Ureter (tissue), 1 donor: ENCODE measurements around the gene SLIT3. TPM values are rescaled to one million over a fixed set of nuclear protein-coding genes. Genes with fewer than 3 reads are reported as not detected.
A peak's percentile ranks its signal among the peaks of the same experiment; 100 is the strongest.

ENCODE experiments used
- DNase-seq: peaks from one replicate; pipeline ENCODE4 v3.0.0-alpha.2; 2020; ENCODE audit warnings: low spot score
- total RNA-seq: library from RNA; stranded (reverse); gene quantifications from one replicate; pipeline ENCODE4 v1.2.4, GENCODE V29; 2023
- donor health status: DM: yes; HTN: yes; CAD: no.

Gene SLIT3
- total RNA-seq: 67.0 TPM

DNA sequence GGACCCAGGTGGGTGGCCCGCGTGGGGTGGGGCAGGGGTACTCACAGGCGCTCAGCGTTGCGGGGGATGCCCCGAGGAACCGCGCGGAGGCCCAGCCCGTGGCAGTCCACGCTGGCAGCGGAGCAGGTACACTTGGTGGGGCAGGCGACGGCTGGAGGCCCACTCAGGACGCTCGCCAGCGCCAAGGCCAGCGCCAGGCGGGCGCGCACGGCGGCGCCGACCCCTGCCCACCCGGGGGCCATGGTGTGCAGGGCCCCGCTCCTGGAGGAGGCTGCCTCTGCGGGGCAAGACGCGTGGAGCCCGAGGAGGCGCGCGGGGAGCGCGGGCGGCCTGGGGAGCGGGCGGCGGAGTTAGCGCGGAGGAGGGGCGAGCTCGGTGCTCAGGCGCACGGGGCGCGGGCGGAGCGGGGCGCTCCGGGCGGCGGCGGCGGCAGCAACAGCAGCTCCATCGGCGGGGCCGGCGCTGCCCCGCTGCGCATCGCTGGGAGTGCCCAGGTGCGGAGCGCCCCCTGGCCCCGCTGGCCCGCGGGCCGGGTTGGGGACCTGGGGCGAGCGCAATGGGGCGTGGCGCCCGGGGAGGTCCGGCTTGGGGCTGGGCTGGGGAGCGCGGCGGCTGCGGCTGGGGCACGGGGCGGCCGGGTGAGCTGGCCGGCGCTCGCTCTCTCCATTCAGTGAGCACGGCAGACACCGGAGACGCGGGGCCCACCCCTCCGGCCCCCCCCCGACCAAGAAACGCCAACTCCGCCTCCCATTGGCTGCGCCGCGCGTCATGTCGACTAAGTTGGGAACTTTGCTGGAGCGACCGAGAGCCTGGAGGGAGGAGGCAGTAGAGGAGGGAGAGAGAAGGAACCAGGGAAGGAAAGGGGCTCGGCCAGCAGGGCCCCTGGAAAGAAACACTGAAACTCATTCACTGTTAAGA lies at the start of gene SLIT3:
TSS of gene SLIT3 (minus strand) at position 672 of the 918 bp plus-strand sequence. CDS start at position 242, 430 bp downstream.
- DNase-seq: peak; percentile 86

DNA sequence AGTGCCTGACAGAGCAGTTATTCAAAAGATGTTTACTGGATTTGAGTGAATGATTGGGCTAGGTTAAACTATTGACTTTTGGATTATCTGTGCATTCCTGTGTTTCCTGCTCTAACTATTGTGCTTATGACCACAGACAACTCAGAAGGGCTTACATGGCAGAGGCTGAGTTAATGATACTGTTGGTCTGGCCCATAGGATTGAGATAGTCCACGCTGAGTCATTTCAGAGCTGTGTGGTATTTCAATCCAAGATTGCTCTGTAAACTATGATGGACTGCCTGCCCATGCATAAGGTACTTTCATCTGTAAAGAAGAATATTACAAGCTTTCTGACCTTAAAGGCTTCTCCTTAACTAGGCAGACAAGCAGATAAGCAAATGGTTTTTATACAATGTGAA lies 49.1 kb upstream of the SLIT3 start:
- DNase-seq: no peak

- DNase-seq: no peak
These were observed 46.8 kb upstream of the SLIT3 start for GRCh38 chr5:169347786-169348185.

GRCh38 chr5:169344629-169345028 lies 43.7 kb upstream of the SLIT3 start:
- DNase-seq: no peak

DNA sequence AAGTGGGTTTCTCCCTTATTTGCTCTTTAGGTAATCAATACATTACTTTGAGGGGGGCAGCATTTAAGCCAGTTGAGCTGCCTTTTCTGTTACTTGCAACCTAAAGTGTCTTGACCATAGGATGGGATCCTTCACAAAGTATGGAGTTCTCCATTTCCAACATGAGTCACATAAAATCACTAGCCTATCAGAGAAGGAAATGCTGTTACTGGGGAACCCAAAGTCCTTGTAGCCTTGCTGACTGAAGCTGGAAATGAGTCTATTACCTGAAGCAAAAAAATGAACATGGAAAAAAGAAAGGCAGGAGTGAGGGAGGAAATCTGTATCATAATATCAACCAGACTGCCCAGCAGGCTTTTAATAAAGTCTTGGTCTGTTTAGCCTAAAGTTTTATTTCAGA lies 42.8 kb upstream of the SLIT3 start:
- no peak for DNase-seq

DNA sequence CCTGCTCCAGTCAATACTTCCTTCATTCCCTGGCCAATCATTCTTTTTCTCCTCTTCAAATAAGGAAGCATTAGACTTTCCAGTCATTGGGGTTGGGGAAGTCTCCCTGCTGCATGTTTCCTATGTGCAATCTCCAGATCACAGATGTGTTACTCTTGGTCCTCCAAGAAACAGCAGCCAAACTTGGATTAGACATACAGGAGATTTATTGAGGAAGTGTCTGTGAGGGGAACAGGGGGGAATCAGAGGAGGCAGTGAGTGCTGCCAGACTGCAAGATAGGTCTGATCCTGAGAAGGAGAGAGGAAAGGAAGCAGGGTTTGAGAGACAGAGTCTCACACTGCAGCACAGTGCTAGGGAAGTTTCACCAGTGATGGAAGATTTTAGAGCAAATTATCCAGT lies 40.6 kb upstream of the SLIT3 start:
- DNase-seq: no peak

DNA sequence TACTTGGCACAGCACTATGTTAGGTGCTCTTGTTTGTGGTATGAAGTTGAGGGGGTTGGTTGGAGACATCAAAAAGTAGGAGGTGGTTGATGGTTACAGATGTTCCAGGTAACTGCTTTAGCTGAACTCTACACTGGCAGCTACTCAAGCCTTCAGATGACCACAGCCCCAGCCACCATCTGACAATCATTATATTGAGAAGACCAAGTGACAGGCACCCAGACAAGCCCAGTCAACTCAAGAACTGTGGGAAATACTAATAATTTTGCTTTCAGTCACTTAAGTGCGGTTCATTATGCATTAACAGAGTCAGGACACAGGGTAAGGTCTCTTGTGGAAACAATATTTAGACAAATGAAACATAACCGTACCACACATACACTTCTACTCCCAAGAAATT lies 38.9 kb upstream of the SLIT3 start:
- no peak for DNase-seq

DNA sequence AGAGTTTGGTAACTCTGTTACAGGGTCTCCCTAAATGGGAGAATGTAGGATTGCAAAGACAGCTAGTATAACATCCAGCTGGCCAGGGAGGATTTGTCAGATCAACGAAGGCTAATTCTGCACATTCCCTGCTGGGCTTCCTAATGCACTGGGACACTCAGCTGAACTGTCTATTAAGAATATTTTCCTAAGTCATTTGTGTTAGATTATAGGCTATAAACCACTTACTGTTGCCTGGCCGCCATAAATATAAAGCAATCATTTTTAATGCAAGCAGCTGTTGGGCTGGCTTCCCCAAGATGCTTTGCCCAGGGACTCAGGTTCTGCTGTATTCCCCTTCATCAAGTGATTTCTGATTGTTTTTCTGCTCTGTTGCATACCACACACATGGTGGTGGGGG lies 35.3 kb upstream of the SLIT3 start:
- DNase-seq: no peak

DNA sequence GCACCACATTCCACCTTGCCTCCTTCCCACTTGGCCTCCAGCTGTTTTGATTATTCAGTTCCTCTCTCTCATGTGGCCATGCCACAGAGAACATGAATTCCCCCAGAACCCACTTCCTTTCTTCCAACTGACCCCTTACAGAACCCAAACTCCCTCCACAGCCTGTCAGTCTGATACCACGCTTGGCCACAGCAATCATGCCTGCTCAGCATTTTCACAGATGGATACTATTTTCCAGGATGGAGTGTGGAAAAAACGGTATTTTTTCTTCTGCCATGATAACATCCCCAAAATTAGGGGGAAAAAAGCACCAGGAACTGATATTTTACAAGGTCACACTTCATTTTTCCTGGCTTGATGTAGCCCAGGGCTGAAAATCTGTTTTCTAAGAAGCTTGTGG lies 34.9 kb upstream of the SLIT3 start:
- no peak for DNase-seq

DNA sequence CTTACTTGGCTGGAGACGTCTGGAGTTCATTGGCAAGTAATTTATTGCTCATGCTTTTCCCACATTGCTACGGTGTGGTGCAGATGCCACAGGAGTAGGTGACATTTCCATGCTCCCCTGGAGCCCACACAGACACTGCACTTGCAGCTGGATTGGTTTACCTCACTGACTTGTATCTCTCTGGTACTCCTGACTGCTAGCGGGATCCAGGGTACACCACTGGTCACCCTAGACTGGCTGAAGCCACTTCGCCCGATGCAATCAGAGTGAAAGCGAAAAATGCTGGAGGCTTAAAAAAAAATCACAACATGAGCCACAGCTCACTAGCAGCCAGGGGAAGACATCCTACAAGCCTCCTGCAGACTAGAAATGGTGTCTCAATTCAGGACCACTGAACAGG lies 32.6 kb upstream of the SLIT3 start:
- no peak for DNase-seq

DNA sequence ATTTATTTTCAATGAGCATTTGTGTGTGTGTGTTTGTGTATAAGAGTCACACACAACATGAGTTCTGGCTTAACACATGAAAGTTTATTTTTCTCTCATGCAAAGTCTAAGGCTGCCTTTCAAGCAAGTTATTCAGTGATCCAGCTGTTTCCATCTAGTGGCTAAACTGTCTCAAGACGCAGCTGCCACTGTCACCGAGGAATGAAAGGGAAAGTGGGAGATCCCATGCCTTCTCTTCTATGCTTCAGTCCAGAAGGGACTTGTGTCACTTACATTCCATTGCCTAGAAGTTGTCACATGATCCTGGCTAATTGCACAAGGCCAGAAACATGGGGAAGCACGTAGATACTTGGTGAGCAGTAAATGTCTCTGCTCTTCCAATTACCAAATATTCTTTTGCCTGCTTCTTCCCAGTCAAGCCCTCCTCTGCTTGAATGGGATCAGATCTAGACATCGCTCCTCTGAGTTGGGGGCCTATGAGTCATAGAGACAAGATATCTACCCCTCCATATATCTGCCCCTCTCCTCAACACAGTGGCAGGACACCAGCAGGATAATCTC lies 30.4 kb upstream of the SLIT3 start:
- DNase-seq: no peak

DNA sequence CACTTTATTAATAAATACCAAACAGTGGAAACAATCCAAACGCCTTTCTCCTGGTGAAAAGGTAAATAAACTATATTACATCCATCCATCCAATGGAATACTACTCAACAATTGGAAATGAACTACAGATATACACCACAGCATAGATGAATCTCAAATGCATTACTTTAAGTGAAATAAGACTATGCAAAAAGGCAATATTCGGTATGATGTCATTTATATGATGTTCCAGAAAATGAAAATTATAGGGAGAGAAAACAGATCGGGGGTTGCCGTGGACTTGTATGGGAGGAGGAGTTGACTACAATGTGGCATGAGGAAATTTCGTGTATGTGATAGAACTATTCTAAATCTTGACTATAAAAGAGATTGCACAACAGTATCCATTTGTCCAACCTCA lies 27.5 kb upstream of the SLIT3 start:
- DNase-seq: no peak

- no peak for DNase-seq
These were observed 24.3 kb upstream of the SLIT3 start for GRCh38 chr5:169325273-169325672.

DNA sequence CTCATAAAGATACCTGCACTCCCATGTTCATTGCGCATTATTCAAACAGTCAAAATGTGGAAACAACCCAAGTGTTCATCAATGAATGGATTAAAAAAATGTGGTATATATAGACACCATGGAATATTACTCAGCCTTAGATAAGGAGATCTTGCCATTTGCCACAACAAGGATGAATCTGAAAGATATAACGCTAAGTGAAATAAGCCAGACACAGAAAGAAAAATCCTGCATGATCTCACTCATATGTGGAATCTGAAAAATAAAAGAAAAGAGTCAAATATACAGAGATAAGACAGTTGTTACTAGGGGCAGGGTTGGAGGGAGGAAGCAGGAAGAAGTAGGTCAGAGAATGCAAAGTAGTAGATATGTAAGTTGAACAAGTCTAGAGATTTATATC lies 17.6 kb upstream of the SLIT3 start:
- no peak for DNase-seq

DNA sequence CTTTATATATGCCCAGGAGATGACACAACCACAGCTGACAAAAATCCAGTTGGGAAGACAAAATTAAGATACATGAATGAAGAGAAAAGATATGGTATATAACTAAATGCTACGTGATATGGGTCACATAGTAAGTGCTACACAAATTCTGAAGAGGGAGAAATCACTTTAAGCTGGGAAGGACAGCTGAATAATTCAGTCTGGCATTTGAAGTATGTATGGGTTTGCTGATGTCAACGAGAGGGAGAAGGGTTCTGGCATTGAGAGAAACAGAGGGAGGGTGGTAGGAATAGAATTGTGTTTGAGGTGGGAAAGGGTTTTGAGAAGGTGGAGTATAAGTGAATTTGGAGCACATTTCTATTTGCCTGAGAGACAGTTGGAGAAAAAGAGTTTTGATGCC lies 6.7 kb upstream of the SLIT3 start:
- no peak for DNase-seq

GRCh38 chr5:169305366-169305765 lies 4.4 kb upstream of the SLIT3 start:
- no peak for DNase-seq

DNA sequence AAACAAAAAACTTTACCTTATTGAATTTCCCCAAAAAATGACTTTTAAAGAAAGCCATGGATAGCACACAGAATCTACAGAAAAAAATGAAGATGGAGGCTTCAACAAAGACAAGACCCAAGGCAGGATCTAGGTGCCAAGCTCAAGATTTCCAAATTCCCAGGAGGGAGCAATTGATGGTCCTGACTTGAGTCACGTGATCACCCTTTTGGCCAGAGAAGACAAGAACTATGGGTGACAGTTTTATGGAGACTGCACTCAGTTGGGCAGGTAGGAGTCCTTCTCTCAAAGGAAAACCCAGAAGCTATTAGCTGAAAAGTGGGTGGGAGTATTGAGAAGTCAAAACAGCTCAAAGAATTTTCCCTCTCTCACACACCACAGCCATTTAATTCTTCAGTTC lies 3.2 kb upstream of the SLIT3 start:
- DNase-seq: no peak

- DNase-seq: no peak
These were observed 2.2 kb upstream of the SLIT3 start for GRCh38 chr5:169303119-169303515.

DNA sequence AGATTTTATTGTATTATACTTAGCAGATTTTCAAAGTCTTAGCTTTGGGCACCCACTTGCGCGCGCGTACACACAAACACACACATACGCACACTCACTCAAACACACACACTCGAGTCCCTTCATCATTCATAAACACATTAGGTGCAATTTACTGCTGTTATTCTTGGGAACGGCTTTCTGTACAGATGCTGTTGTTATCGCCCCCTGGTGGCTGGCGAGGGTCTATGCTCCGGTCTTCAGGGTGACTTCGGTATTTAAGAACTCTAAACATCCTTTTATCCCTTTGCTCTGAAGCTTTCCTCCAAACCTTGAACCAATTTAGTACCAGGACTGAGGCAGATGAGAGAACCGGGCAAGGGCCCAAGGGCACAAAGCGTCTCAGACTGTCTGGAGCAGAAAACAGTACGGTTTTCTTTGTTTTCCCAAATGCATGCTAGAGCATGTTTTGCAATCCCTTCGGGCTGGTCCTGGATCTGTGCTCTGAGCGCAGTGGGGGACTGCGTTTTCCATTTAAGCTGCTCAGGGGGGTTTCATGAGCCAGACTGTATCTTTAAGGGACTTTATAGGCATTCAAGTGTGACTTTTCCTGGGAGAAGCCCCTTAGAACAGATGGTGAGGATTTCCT lies 1.7 kb upstream of the SLIT3 start:
- peak; percentile 85 for DNase-seq

GRCh38 chr5:169301986-169302385 lies 1.0 kb upstream of the SLIT3 start:
- DNase-seq: no peak

DNA sequence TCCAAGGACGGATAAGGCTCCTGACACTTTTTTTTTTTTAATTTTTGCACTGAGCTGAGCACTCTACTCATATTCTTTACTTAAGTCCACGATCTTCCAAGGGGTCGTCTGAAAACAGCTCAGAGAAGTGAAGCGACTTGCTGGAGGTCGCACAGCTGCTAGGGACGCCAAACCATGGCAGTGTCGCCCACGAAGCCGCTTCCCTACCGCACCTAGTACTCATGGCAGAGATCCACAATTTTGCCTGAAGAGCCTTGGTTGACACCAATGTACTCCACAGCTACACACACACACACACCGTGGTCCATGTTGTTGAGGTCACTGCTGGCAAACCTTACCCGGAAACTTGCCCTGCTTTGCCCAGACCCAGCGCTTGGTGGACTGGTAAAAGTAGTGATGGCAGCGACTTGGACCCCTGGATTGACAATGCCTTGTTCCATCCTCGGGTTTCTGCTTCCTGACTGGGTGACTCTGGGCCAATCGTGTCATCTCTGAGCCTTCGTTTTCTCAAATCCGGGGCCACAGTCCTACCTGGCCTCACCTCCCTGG lies 521 bp upstream of the SLIT3 start:
- DNase-seq: no peak

- DNase-seq: no peak
These were observed 1.1 kb downstream of the SLIT3 start for GRCh38 chr5:169299663-169300467.
